ENCODE measurements around the gene KDM2A.
"Not testable (repeated sequence)": the region's sequence is repeated elsewhere in the genome, so short reads cannot be mapped to it uniquely, and the experiment has no call there.

The KDM2A gene

GRCh38 chr11:67105964-67106363, 13.1 kb upstream of the KDM2A start:
- Mint-ChIP-seq H3K36me3 (no peaks in the 10 kb centered on the region), H3K27me3 (peaks cover 18% of the 10 kb centered on the region), H3K4me3 (no peak overlapping the region), H3K27ac (no peak overlapping the region), H3K4me1 (no peaks in the 10 kb centered on the region), H3K9me3 (no peaks in the 10 kb centered on the region)
- ATAC-seq: no peak

- H3K9me3 Mint-ChIP-seq: no peaks in the 10 kb centered on the region
- no peaks in the 10 kb centered on the region for H3K36me3 Mint-ChIP-seq
- H3K27ac Mint-ChIP-seq: no peak overlapping the region
- no peak for ATAC-seq
- peaks cover 32% of the 10 kb centered on the region for H3K4me1 Mint-ChIP-seq
- H3K4me3 Mint-ChIP-seq: no peak overlapping the region
- H3K27me3 Mint-ChIP-seq: no peaks in the 10 kb centered on the region
Measured at GRCh38 chr11:67111261-67111660, 7.8 kb upstream of the KDM2A start.

- H3K36me3 Mint-ChIP-seq: no peaks in the 10 kb centered on the region
- H3K27me3 Mint-ChIP-seq: no peaks in the 10 kb centered on the region
- H3K4me3 Mint-ChIP-seq: peak overlapping the region; percentile 72
- peak overlapping the region; percentile 85 for H3K27ac Mint-ChIP-seq
- no peaks in the 10 kb centered on the region for H3K9me3 Mint-ChIP-seq
- H3K4me1 Mint-ChIP-seq: peaks cover 32% of the 10 kb centered on the region
- ATAC-seq: peak; percentile 93
Measured at GRCh38 chr11:67113231-67113721, 5.8 kb upstream of the KDM2A start.

- Mint-ChIP-seq H3K27me3 (no peaks in the 10 kb centered on the region), H3K36me3 (no peaks in the 10 kb centered on the region), H3K4me1 (peaks cover 32% of the 10 kb centered on the region), H3K4me3 (no peak overlapping the region), H3K9me3 (no peaks in the 10 kb centered on the region), H3K27ac (peak overlapping the region; percentile 71)
- no peak for ATAC-seq
Measured at GRCh38 chr11:67114275-67114896, 4.7 kb upstream of the KDM2A start.

- no peaks in the 10 kb centered on the region for H3K27me3 Mint-ChIP-seq
- peaks cover 50% of the 10 kb centered on the region for H3K4me1 Mint-ChIP-seq
- H3K27ac Mint-ChIP-seq: no peak overlapping the region
- peaks cover 5% of the 10 kb centered on the region for H3K36me3 Mint-ChIP-seq
- ATAC-seq: no peak
- H3K9me3 Mint-ChIP-seq: no peaks in the 10 kb centered on the region
- H3K4me3 Mint-ChIP-seq: no peak overlapping the region
Measured at GRCh38 chr11:67116758-67117105, 2.3 kb upstream of the KDM2A start.

- H3K9me3 Mint-ChIP-seq: no peaks in the 10 kb centered on the region
- H3K27ac Mint-ChIP-seq: no peak overlapping the region
Measured at GRCh38 chr11:67117176-67117575, 1.9 kb upstream of the KDM2A start.

GRCh38 chr11:67117672-67118180, 1.3 kb upstream of the KDM2A start:
- peak overlapping the region; percentile 48 for H3K4me3 Mint-ChIP-seq
- ATAC-seq: peak; percentile 1
- H3K9me3 Mint-ChIP-seq: no peaks in the 10 kb centered on the region
- no peaks in the 10 kb centered on the region for H3K27me3 Mint-ChIP-seq
- no peak overlapping the region for H3K27ac Mint-ChIP-seq
- peaks cover 55% of the 10 kb centered on the region for H3K4me1 Mint-ChIP-seq
- H3K36me3 Mint-ChIP-seq: peaks cover 5% of the 10 kb centered on the region

More at GRCh38 chr11:67117176-67117575, 1.9 kb upstream of the KDM2A start:
- Mint-ChIP-seq H3K27me3 (no peaks in the 10 kb centered on the region), H3K36me3 (peaks cover 5% of the 10 kb centered on the region), H3K4me3 (peak overlapping the region; percentile 48), H3K4me1 (peaks cover 54% of the 10 kb centered on the region)
- no peak for ATAC-seq

GRCh38 chr11:67118181-67118766, 789 bp upstream of the KDM2A start:
- Mint-ChIP-seq H3K9me3 (no peaks in the 10 kb centered on the region), H3K4me1 (peaks cover 50% of the 10 kb centered on the region)
- ATAC-seq: peak; percentile 26

GRCh38 chr11:67119585-67120391, 725 bp downstream of the KDM2A start:
- H3K27me3 Mint-ChIP-seq: no peaks in the 10 kb centered on the region
- H3K27ac Mint-ChIP-seq: peak overlapping the region; percentile 88
- peak overlapping the region; percentile 100 for H3K4me3 Mint-ChIP-seq
- ATAC-seq: peak; percentile 22
- H3K36me3 Mint-ChIP-seq: peaks cover 5% of the 10 kb centered on the region
- no peaks in the 10 kb centered on the region for H3K9me3 Mint-ChIP-seq
- peaks cover 36% of the 10 kb centered on the region for H3K4me1 Mint-ChIP-seq

More at GRCh38 chr11:67118181-67118766, 789 bp upstream of the KDM2A start:
- peak overlapping the region; percentile 88 for H3K27ac Mint-ChIP-seq
- peak overlapping the region; percentile 71 for H3K4me3 Mint-ChIP-seq
- H3K27me3 Mint-ChIP-seq: no peaks in the 10 kb centered on the region
- peaks cover 5% of the 10 kb centered on the region for H3K36me3 Mint-ChIP-seq

- no peaks in the 10 kb centered on the region for H3K27me3 Mint-ChIP-seq
- H3K4me1 Mint-ChIP-seq: peaks cover 34% of the 10 kb centered on the region
- H3K9me3 Mint-ChIP-seq: no peaks in the 10 kb centered on the region
- ATAC-seq: no peak
- peaks cover 5% of the 10 kb centered on the region for H3K36me3 Mint-ChIP-seq
- peak overlapping the region; percentile 88 for H3K27ac Mint-ChIP-seq
- peak overlapping the region; percentile 100 for H3K4me3 Mint-ChIP-seq
Measured at GRCh38 chr11:67120456-67120855, 1.4 kb downstream of the KDM2A start.

- Mint-ChIP-seq H3K9me3 (no peaks in the 10 kb centered on the region), H3K27me3 (no peaks in the 10 kb centered on the region), H3K36me3 (peaks cover 5% of the 10 kb centered on the region), H3K27ac (peak overlapping the region; percentile 88), H3K4me3 (peak overlapping the region; percentile 100), H3K4me1 (peaks cover 28% of the 10 kb centered on the region)
- ATAC-seq: peak; percentile 40
Measured at GRCh38 chr11:67120881-67121710, 2.0 kb downstream of the KDM2A start.

GRCh38 chr11:67123801-67124200, 4.7 kb downstream of the KDM2A start:
- not testable (repeated sequence) for H3K9me3 Mint-ChIP-seq, H3K27ac Mint-ChIP-seq, H3K27me3 Mint-ChIP-seq, H3K36me3 Mint-ChIP-seq, ATAC-seq, H3K4me3 Mint-ChIP-seq
- H3K4me1 Mint-ChIP-seq: peaks cover 37% of the 10 kb centered on the region

- H3K36me3 Mint-ChIP-seq: peaks cover 17% of the 10 kb centered on the region
- H3K4me3 Mint-ChIP-seq: not testable (repeated sequence)
Measured at GRCh38 chr11:67126243-67126642, 7.2 kb downstream of the KDM2A start.

GRCh38 chr11:67126986-67127385, 7.9 kb downstream of the KDM2A start:
- no peak for ATAC-seq
- peaks cover 34% of the 10 kb centered on the region for H3K4me1 Mint-ChIP-seq
- H3K27ac Mint-ChIP-seq: no peak overlapping the region
- H3K9me3 Mint-ChIP-seq: no peaks in the 10 kb centered on the region
- H3K4me3 Mint-ChIP-seq: no peak overlapping the region
- H3K27me3 Mint-ChIP-seq: no peaks in the 10 kb centered on the region
- peaks cover 23% of the 10 kb centered on the region for H3K36me3 Mint-ChIP-seq

More at GRCh38 chr11:67126243-67126642, 7.2 kb downstream of the KDM2A start:
- H3K4me1 Mint-ChIP-seq: peaks cover 37% of the 10 kb centered on the region
- H3K27ac Mint-ChIP-seq, H3K9me3 Mint-ChIP-seq, ATAC-seq, H3K27me3 Mint-ChIP-seq: not testable (repeated sequence)

- not testable (repeated sequence) for H3K27ac Mint-ChIP-seq, H3K4me3 Mint-ChIP-seq, ATAC-seq, H3K27me3 Mint-ChIP-seq, H3K9me3 Mint-ChIP-seq
- Mint-ChIP-seq H3K4me1 (peaks cover 35% of the 10 kb centered on the region), H3K36me3 (peaks cover 54% of the 10 kb centered on the region)
Measured at GRCh38 chr11:67130861-67131260, 11.8 kb downstream of the KDM2A start.

All from stimulated activated memory B cell treated with anti-CD40 and anti-IgM and Interleukin-4, amounts not matched to agents 10 μg/mL and 1 μg/mL and 100 μg/mL, for 72 hours (primary cell).